ENCODE data around the gene NPC1L1. TPM values are rescaled to one million over a fixed set of nuclear protein-coding genes. Genes with fewer than 3 reads are reported as not detected.

The NPC1L1 gene
- total RNA-seq, 1 donor: not detected

- Histone ChIP-seq H3K9me3 (ENCODE audit: low read depth, low read length) (no peaks in the 10 kb centered on the region), H3K4me2 (ENCODE audit: insufficient read depth, low read length) (no peak overlapping the region), H3K79me2 (ENCODE audit: insufficient read depth, low read length) (no peaks in the 10 kb centered on the region), H3K4me1 (ENCODE audit: insufficient read depth, low read length) (no peaks in the 10 kb centered on the region), H3K36me3 (ENCODE audit: insufficient read depth, low read length) (no peaks in the 10 kb centered on the region), H4K20me1 (ENCODE audit: insufficient read depth, low read length) (no peaks in the 10 kb centered on the region), H3K4me3 (ENCODE audit: insufficient read depth, low read length) (no peak overlapping the region), H2AFZ (ENCODE audit: low read length) (no peak overlapping the region), H3K27me3 (ENCODE audit: insufficient read depth, low read length) (peaks cover 4% of the 10 kb centered on the region), H3K27ac (ENCODE audit: low read depth, low read length) (no peak overlapping the region)
- TF ChIP-seq CTCF (IDR thresholded peaks at IDR 0.05; ENCODE audit: extremely low read depth, low read depth, low read length): no peak
- DNase-seq (ENCODE audit: insufficient read length, low spot score, missing footprints): no peak
These were observed 20.6 kb downstream of the NPC1L1 start for GRCh38 chr7:44520574-44520973.

GRCh38 chr7:44519546-44519945 lies 21.6 kb downstream of the NPC1L1 start:
- H3K79me2 ChIP-seq (ENCODE audit: insufficient read depth, low read length): no peaks in the 10 kb centered on the region
- no peak overlapping the region for H3K4me2 ChIP-seq (ENCODE audit: insufficient read depth, low read length)
- no peak overlapping the region for H3K27ac ChIP-seq (ENCODE audit: low read depth, low read length)
- no peak for DNase-seq (ENCODE audit: insufficient read length, low spot score, missing footprints)
- H4K20me1 ChIP-seq (ENCODE audit: insufficient read depth, low read length): no peaks in the 10 kb centered on the region
- H3K9me3 ChIP-seq (ENCODE audit: low read depth, low read length): no peaks in the 10 kb centered on the region
- H3K27me3 ChIP-seq (ENCODE audit: insufficient read depth, low read length): peaks cover 4% of the 10 kb centered on the region
- H3K4me1 ChIP-seq (ENCODE audit: insufficient read depth, low read length): no peaks in the 10 kb centered on the region
- H2AFZ ChIP-seq (ENCODE audit: low read length): no peak overlapping the region
- no peak for TF ChIP-seq CTCF (IDR thresholded peaks at IDR 0.05; ENCODE audit: extremely low read depth, low read depth, low read length)
- H3K36me3 ChIP-seq (ENCODE audit: insufficient read depth, low read length): no peaks in the 10 kb centered on the region
- H3K4me3 ChIP-seq (ENCODE audit: insufficient read depth, low read length): no peak overlapping the region

- H3K79me2 ChIP-seq (ENCODE audit: insufficient read depth, low read length): no peaks in the 10 kb centered on the region
- DNase-seq (ENCODE audit: insufficient read length, low spot score, missing footprints): no peak
- H3K9me3 ChIP-seq (ENCODE audit: low read depth, low read length): no peaks in the 10 kb centered on the region
- TF ChIP-seq CTCF (IDR thresholded peaks at IDR 0.05; ENCODE audit: extremely low read depth, low read depth, low read length): no peak
- H3K27me3 ChIP-seq (ENCODE audit: insufficient read depth, low read length): peaks cover 4% of the 10 kb centered on the region
- no peaks in the 10 kb centered on the region for H3K4me1 ChIP-seq (ENCODE audit: insufficient read depth, low read length)
- no peaks in the 10 kb centered on the region for H3K36me3 ChIP-seq (ENCODE audit: insufficient read depth, low read length)
- H3K4me3 ChIP-seq (ENCODE audit: insufficient read depth, low read length): no peak overlapping the region
- no peak overlapping the region for H2AFZ ChIP-seq (ENCODE audit: low read length)
- no peaks in the 10 kb centered on the region for H4K20me1 ChIP-seq (ENCODE audit: insufficient read depth, low read length)
- H3K27ac ChIP-seq (ENCODE audit: low read depth, low read length): no peak overlapping the region
- no peak overlapping the region for H3K4me2 ChIP-seq (ENCODE audit: insufficient read depth, low read length)
These were observed 22.4 kb downstream of the NPC1L1 start for GRCh38 chr7:44518761-44519160.

GRCh38 chr7:44517175-44517574 lies 24.0 kb downstream of the NPC1L1 start:
- no peak for TF ChIP-seq CTCF (IDR thresholded peaks at IDR 0.05; ENCODE audit: extremely low read depth, low read depth, low read length)
- H3K4me2 ChIP-seq (ENCODE audit: insufficient read depth, low read length): no peak overlapping the region
- H3K36me3 ChIP-seq (ENCODE audit: insufficient read depth, low read length): no peaks in the 10 kb centered on the region
- DNase-seq (ENCODE audit: insufficient read length, low spot score, missing footprints): no peak
- no peak overlapping the region for H3K27ac ChIP-seq (ENCODE audit: low read depth, low read length)
- no peaks in the 10 kb centered on the region for H3K9me3 ChIP-seq (ENCODE audit: low read depth, low read length)
- no peaks in the 10 kb centered on the region for H4K20me1 ChIP-seq (ENCODE audit: insufficient read depth, low read length)
- H3K4me1 ChIP-seq (ENCODE audit: insufficient read depth, low read length): no peaks in the 10 kb centered on the region
- no peak overlapping the region for H2AFZ ChIP-seq (ENCODE audit: low read length)
- H3K27me3 ChIP-seq (ENCODE audit: insufficient read depth, low read length): no peaks in the 10 kb centered on the region
- H3K4me3 ChIP-seq (ENCODE audit: insufficient read depth, low read length): no peak overlapping the region
- H3K79me2 ChIP-seq (ENCODE audit: insufficient read depth, low read length): no peaks in the 10 kb centered on the region

Data from osteoblast (primary cell).